HG03103 (cell line): ENCODE data around the gene TMEM117.

Source experiments
- ATAC-seq: cut with Tn5 transposase; IDR thresholded peaks from one replicate; pipeline ENCODE4 v1.9.1; 2021; ENCODE audit warnings: low read depth; ENCODE audit not compliant: unreplicated experiment

Gene TMEM117

GRCh38 chr12:43835656-43836474, at the start of gene TMEM117:
TMEM117 (plus strand) TSS chr12:43836081.
- ATAC-seq, result peak; percentile 58

- ATAC-seq, result no peak
Measured at GRCh38 chr12:43786899-43787693, 48.8 kb upstream of the TMEM117 start.

- no peak for ATAC-seq
Measured at GRCh38 chr12:43789941-43790340, 45.9 kb upstream of the TMEM117 start.

- ATAC-seq, result no peak
Measured at GRCh38 chr12:43795716-43796280, 40.1 kb upstream of the TMEM117 start.

- no peak for ATAC-seq
Measured at GRCh38 chr12:43797561-43798217, 38.2 kb upstream of the TMEM117 start.

- ATAC-seq, result no peak
Measured at GRCh38 chr12:43805149-43805859, 30.6 kb upstream of the TMEM117 start.

GRCh38 chr12:43805860-43806736, 29.8 kb upstream of the TMEM117 start, which contains the start of gene TWF1:
TWF1 (minus strand) TSS chr12:43806317; CDS start chr12:43806245, 72 bp downstream.
- peak; percentile 92 for ATAC-seq

GRCh38 chr12:43806737-43807072, 29.2 kb upstream of the TMEM117 start:
- no peak for ATAC-seq

GRCh38 chr12:43807386-43807785, 28.5 kb upstream of the TMEM117 start:
- no peak for ATAC-seq

GRCh38 chr12:43812057-43812456, 23.8 kb upstream of the TMEM117 start:
- no peak for ATAC-seq

- no peak for ATAC-seq
Measured at GRCh38 chr12:43812926-43813325, 23.0 kb upstream of the TMEM117 start.

- no peak for ATAC-seq
Measured at GRCh38 chr12:43815416-43815815, 20.5 kb upstream of the TMEM117 start.

GRCh38 chr12:43816168-43816567, 19.7 kb upstream of the TMEM117 start:
- no peak for ATAC-seq

- ATAC-seq, result no peak
Measured at GRCh38 chr12:43824207-43824775, 11.6 kb upstream of the TMEM117 start.

- ATAC-seq, result no peak
Measured at GRCh38 chr12:43826681-43827080, 9.2 kb upstream of the TMEM117 start.

GRCh38 chr12:43827093-43827492, 8.8 kb upstream of the TMEM117 start:
- ATAC-seq, result no peak

GRCh38 chr12:43832463-43833168, 3.3 kb upstream of the TMEM117 start:
- ATAC-seq, result no peak

GRCh38 chr12:43835264-43835655, 621 bp upstream of the TMEM117 start:
- peak; percentile 11 for ATAC-seq
